Astrocyte (in vitro differentiated cells and primary cell): ENCODE measurements around the gene MAP3K6. TPM values are rescaled to one million over a fixed set of nuclear protein-coding genes. Genes with fewer than 3 reads are reported as not detected.
A peak's percentile ranks its signal among the peaks of the same experiment; 100 is the strongest.

Source experiments
- DNase-seq: peaks from one replicate; pipeline ENCODE4 v3.0.0-alpha.2; 2010; ENCODE audit warnings: low read depth
- FAIRE-seq: peaks from 2 replicates; lab custom pipeline; 2011; peaks lifted over from hg19 to GRCh38; lab: Jason Lieb, UNC
- H2AFZ ChIP-seq: 2 replicates; pipeline ENCODE4 v1.6.0; 2012; ENCODE audit warnings: low read depth, low read length, inconsistent platforms
- H3K27ac ChIP-seq: 2 replicates; pipeline ENCODE4 v1.5.1; 2011; ENCODE audit warnings: low read depth, low read length, inconsistent platforms
- H3K27me3 ChIP-seq: 2 replicates; pipeline ENCODE4 v1.6.0; 2011; ENCODE audit warnings: low read length, inconsistent platforms; ENCODE audit not compliant: insufficient read depth
- H3K36me3 ChIP-seq: 2 replicates; pipeline ENCODE4 v1.5.1; 2011; ENCODE audit warnings: low read length, inconsistent platforms; ENCODE audit not compliant: insufficient read depth
- H3K4me1 ChIP-seq: 2 replicates; pipeline ENCODE4 v1.5.1; 2011; ENCODE audit warnings: low read length, inconsistent platforms; ENCODE audit not compliant: insufficient read depth
- H3K4me2 ChIP-seq: 2 replicates; pipeline ENCODE4 v1.6.0; 2012; ENCODE audit warnings: low read length, inconsistent platforms
- H3K4me3 ChIP-seq: 2 replicates; pipeline ENCODE4 v1.5.1; 2011; ENCODE audit warnings: low read depth, mild to moderate bottlenecking, low read length, inconsistent platforms; ENCODE audit not compliant: insufficient read depth
- H3K79me2 ChIP-seq: 2 replicates; pipeline ENCODE4 v1.6.0; 2012; ENCODE audit warnings: mild to moderate bottlenecking, low read length, inconsistent platforms; ENCODE audit not compliant: insufficient read depth
- H3K9ac ChIP-seq: 2 replicates; pipeline ENCODE4 v1.6.0; 2012; ENCODE audit warnings: mild to moderate bottlenecking, low read length, inconsistent platforms
- H3K9me3 ChIP-seq: 2 replicates; pipeline ENCODE4 v1.5.1; 2012; ENCODE audit warnings: low read depth, mild to moderate bottlenecking, low read length, inconsistent platforms; ENCODE audit not compliant: insufficient read depth
- H4K20me1 ChIP-seq: 2 replicates; pipeline ENCODE4 v1.6.0; 2012; ENCODE audit warnings: low read length, inconsistent platforms; ENCODE audit not compliant: insufficient read depth
- H3K27ac Mint-ChIP-seq: one replicate; pipeline ENCODE4 v1.8.0; 2021; ENCODE audit warnings: mild to moderate bottlenecking, mixed read lengths; ENCODE audit not compliant: unreplicated experiment
- H3K27me3 Mint-ChIP-seq: one replicate; pipeline ENCODE4 v1.8.0; 2021; ENCODE audit warnings: low read depth, mixed read lengths; ENCODE audit not compliant: unreplicated experiment
- H3K36me3 Mint-ChIP-seq: one replicate; pipeline ENCODE4 v1.8.0; 2021; ENCODE audit warnings: low read depth, mixed read lengths; ENCODE audit not compliant: unreplicated experiment
- H3K4me1 Mint-ChIP-seq: one replicate; pipeline ENCODE4 v1.8.0; 2021; ENCODE audit warnings: low read depth, mixed read lengths; ENCODE audit not compliant: unreplicated experiment
- H3K4me3 Mint-ChIP-seq: one replicate; pipeline ENCODE4 v1.8.0; 2021; ENCODE audit warnings: mild to moderate bottlenecking, moderate library complexity, mixed read lengths; ENCODE audit not compliant: unreplicated experiment
- H3K9me3 Mint-ChIP-seq: one replicate; pipeline ENCODE4 v1.8.0; 2021; ENCODE audit warnings: mild to moderate bottlenecking, mixed read lengths; ENCODE audit not compliant: unreplicated experiment
- CTCF ChIP-seq: IDR thresholded peaks from 2 replicates; pipeline ENCODE4 v1.5.1; 2011; ENCODE audit warnings: low read depth, mild to moderate bottlenecking, inconsistent platforms, low read length, moderate library complexity; ENCODE audit not compliant: insufficient read depth
- EZH2 ChIP-seq: IDR thresholded peaks from 2 replicates; pipeline ENCODE4 v1.6.1; 2012; ENCODE audit warnings: mild to moderate bottlenecking, low read length, inconsistent platforms; ENCODE audit not compliant: insufficient read depth
- total RNA-seq: library from RNA; stranded (reverse); gene quantifications from 2 replicates; pipeline ENCODE4 v1.2.1, GENCODE V29; 2021

MAP3K6 gene
- total RNA-seq, 1 donor from 2014 or later = 16.8 TPM

DNA sequence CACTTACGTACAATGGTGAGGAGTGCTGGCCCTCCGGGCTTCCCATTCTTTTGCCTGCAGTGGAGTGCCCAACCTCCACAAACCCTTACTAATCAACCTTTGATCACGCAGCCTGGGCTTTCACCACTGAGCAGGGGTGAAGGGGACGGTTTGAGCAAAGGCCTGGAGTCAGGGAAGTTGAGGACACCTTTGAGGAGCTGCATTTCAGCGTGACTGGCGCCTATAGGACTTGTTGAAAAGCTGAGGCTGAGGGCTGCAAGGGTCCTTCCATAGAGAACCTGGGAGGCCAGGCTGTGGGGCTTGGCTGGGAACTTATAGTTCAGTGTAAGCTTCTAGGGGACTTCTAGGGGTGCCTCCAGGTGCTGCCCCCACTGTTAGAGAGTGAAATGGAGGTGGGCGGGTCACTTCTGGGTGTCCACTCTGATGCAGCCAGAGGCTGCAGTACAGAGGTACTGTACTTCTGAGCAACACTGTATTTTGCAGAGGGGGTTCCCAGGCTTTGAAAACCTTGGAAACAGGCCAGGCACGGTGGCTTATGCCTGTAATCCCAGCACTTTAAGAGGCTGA lies 15.1 kb downstream of the MAP3K6 start:
- FAIRE-seq = no peak
- no peak overlapping the region for H3K27ac Mint-ChIP-seq
- H4K20me1 ChIP-seq = no peaks in the 10 kb centered on the region
- H3K27ac ChIP-seq = no peak overlapping the region
- peaks cover 4% of the 10 kb centered on the region for H3K27me3 Mint-ChIP-seq
- H3K4me2 ChIP-seq = peak overlapping the region; percentile 78
- no peak overlapping the region for H3K4me3 ChIP-seq
- TF ChIP-seq EZH2 (no peak), CTCF (no peak)
- peaks cover 4% of the 10 kb centered on the region for H3K4me1 Mint-ChIP-seq
- H3K9me3 ChIP-seq = no peaks in the 10 kb centered on the region
- H3K27me3 ChIP-seq = peaks cover 5% of the 10 kb centered on the region
- H3K9ac ChIP-seq = no peak overlapping the region
- peaks cover 9% of the 10 kb centered on the region for H3K36me3 Mint-ChIP-seq
- peaks cover 3% of the 10 kb centered on the region for H3K36me3 ChIP-seq
- H2AFZ ChIP-seq = peak overlapping the region; percentile 71
- H3K4me1 ChIP-seq = peaks cover 15% of the 10 kb centered on the region
- H3K4me3 Mint-ChIP-seq = no peak overlapping the region
- no peak for DNase-seq
- H3K9me3 Mint-ChIP-seq = no peaks in the 10 kb centered on the region
- no peaks in the 10 kb centered on the region for H3K79me2 ChIP-seq

DNA sequence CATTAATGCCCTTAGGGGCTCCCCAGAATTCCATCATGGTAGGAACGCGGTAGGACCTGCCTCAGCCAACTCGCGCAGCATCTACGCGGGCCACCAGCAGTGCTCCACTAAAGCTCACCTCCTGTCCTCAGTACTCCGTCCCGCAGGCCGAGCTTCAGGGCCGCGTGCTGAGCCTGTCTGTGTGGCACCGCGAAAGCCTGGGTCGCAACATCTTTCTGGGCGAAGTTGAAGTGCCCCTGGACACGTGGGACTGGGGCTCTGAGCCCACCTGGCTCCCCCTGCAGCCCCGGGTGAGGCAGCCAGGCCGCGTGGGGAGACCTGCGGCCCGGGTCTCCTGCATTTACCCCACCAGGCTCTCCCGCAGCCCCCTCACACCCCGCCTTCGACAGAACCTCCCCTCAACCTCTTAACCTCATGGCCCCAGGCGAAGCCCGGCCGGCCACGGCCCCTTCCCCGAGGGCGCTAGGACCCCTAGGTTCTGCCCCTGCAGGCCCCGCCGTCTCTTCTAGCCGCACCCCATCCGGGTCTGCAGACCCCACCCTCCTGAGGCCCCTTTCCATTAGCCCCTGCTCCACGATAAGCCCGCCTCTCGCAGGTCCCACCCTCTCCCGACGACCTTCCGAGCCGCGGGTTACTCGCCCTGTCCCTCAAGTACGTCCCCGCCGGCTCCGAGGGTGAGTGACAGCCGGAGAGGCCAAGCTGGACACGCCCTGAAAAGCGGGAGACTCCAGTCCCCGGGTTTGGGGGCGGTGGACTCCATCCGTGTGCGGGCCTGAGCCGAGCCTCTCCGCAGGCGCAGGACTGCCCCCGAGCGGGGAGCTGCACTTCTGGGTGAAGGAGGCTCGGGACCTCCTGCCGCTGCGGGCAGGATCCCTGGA lies 15.9 kb downstream of the MAP3K6 start:
- no peak for TF ChIP-seq CTCF
- TF ChIP-seq EZH2 = no peak
- Histone ChIP-seq H3K4me2 (peak overlapping the region; percentile 78), H3K79me2 (no peaks in the 10 kb centered on the region), H4K20me1 (no peaks in the 10 kb centered on the region), H3K27ac (no peak overlapping the region), H3K4me3 (no peak overlapping the region), H3K4me1 (peaks cover 15% of the 10 kb centered on the region), H3K9ac (no peak overlapping the region), H2AFZ (peak overlapping the region; percentile 80), H3K36me3 (peaks cover under 1% of the 10 kb centered on the region), H3K27me3 (peaks cover 5% of the 10 kb centered on the region), H3K9me3 (no peaks in the 10 kb centered on the region)
- DNase-seq (peak; percentile 7), FAIRE-seq (no peak)
- Mint-ChIP-seq H3K27me3 (peaks cover 4% of the 10 kb centered on the region), H3K4me1 (peaks cover 4% of the 10 kb centered on the region), H3K27ac (no peak overlapping the region), H3K36me3 (peaks cover 9% of the 10 kb centered on the region), H3K9me3 (no peaks in the 10 kb centered on the region), H3K4me3 (no peak overlapping the region)
